Liver (tissue), 3 donors: ENCODE measurements around the gene AMZ1.

ENCODE experiments used
- TAF1 ChIP-seq: conservative IDR thresholded peaks from 2 replicates; pipeline ENCODE4 v1.6.1; 2016; ENCODE audit warnings: antibody characterized with exemption, mild to moderate bottlenecking
- TF ChIP-seq, protein P1 (sequence below): IDR thresholded peaks from 2 replicates; pipeline ENCODE4 v1.6.1; 2016; ENCODE audit warnings: antibody characterized with exemption
- TF ChIP-seq, protein P2 (sequence below): fragments of 150-350 bp; IDR thresholded peaks from 2 replicates; pipeline ENCODE4 v1.5.1; 2017; ENCODE audit warnings: improper control_type of control experiment, low read depth, low read length; ENCODE audit not compliant: missing input control
- donor health status: healthy.
- donor health status: healthy.

DNA sequence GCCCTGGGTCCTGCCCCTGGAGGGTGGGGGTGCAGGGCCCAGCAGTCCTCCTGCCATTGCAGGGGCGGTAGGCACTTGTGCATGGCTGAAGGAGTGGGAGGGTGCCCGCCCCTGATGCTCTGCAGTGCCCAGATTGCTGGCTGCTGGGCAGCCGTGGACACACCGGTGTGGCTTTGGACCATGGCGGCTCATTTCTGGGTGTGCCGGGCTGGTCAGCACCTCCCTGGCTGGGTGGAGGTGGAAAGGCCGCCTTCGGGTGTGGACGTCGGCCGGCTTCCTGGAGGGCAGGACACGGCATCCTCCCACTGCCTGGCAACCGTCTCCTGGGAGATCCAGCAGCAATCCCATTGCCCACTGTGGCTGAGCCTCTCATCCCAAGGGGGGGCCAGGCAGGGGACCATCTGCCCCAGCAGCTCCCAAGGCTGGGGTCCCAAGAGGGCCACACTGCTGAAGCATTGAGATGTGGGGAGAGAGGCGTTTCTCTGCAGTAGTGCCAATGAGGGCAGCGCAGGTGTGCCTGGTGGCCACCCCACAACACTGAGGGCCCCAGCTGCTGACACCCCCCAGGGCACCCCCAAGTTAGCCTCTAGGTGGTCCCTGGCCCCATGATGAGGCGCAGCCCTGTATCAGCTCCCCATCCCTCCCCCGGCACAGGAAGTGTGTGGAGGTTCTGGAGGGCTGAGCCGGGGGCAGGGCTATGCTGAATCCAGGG lies 43.3 kb upstream of the AMZ1 start:
- TF ChIP-seq, protein P1, sequence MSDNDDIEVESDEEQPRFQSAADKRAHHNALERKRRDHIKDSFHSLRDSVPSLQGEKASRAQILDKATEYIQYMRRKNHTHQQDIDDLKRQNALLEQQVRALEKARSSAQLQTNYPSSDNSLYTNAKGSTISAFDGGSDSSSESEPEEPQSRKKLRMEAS: no peak
- TF ChIP-seq, protein P2, sequence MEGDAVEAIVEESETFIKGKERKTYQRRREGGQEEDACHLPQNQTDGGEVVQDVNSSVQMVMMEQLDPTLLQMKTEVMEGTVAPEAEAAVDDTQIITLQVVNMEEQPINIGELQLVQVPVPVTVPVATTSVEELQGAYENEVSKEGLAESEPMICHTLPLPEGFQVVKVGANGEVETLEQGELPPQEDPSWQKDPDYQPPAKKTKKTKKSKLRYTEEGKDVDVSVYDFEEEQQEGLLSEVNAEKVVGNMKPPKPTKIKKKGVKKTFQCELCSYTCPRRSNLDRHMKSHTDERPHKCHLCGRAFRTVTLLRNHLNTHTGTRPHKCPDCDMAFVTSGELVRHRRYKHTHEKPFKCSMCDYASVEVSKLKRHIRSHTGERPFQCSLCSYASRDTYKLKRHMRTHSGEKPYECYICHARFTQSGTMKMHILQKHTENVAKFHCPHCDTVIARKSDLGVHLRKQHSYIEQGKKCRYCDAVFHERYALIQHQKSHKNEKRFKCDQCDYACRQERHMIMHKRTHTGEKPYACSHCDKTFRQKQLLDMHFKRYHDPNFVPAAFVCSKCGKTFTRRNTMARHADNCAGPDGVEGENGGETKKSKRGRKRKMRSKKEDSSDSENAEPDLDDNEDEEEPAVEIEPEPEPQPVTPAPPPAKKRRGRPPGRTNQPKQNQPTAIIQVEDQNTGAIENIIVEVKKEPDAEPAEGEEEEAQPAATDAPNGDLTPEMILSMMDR: no peak
- no peak for TF ChIP-seq TAF1
